Measurements from ENCODE around the gene MZB1. TPM values are rescaled to one million over a fixed set of nuclear protein-coding genes. Genes with fewer than 3 reads are reported as not detected.

Gene MZB1, protein sequence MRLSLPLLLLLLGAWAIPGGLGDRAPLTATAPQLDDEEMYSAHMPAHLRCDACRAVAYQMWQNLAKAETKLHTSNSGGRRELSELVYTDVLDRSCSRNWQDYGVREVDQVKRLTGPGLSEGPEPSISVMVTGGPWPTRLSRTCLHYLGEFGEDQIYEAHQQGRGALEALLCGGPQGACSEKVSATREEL
- total RNA-seq = 1 to 10 TPM; 1.3 to 3.9 TPM
- polyA plus RNA-seq = 1 to 10 TPM in 1 of 2 donors, under 1 TPM in 1; 0.64 to 1.8 TPM
- long read RNA-seq, donor 1 = 0 reads
- long read RNA-seq, donor 2 = 0 reads

DNA sequence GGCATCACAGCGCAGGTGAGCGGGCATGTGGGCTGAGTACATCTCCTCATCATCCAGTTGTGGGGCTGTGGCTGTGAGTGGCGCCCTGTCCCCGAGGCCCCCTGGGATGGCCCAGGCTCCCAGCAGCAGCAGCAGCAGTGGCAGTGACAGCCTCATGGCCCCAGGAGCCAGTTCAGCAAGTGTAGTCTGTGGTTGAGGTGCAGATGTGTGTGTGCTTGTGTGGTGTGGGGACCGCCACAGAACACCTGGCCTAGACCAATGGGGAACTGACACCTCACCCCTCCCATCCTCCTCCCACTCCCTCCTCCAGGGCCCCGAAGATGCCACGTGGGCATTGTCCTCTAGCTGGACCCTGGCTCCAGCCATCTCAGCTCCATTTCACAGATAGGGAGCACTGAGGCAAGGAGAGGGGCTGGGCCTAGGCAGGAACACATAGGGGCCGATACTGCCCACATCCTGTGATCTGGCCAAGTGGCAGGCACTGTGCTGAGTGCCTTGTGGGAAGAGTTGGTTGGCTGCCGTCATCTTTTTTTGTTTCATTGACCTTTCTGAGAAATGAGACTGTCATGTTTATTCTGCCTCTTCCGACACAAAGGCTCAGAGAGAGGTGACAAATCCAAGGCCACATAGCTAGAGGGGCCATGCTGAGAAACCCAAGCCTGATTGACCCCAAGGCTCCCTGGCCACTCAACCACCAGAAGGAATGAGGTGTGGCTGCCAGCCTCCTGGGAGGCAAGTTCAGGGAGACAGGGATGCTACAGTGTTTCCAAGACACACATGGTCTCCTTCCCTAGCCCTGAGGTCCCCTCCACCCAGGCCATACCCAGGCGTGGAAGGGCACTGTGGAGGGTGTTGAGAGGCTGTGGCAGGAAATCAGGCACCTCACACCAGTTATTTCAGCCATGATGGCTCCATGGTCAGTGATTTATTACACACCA lies at the start of gene MZB1:
MZB1 (minus strand) TSS at position 213 of the 938 bp plus-strand sequence; CDS start at position 156, 57 bp downstream.
- Histone ChIP-seq H3K36me3 (ENCODE audit: control insufficient read depth in 1 of 2, insufficient read depth in 2 of 2, low read length in 1 of 2) (no peaks in the 10 kb centered on the region), H3K4me1 (ENCODE audit: control insufficient read depth in 1 of 2, insufficient read depth in 2 of 2, low read length in 2 of 2) (no peaks in the 10 kb centered on the region), H3K9me3 (ENCODE audit: control insufficient read depth, low read length) (no peaks in the 10 kb centered on the region), H3K4me3 (ENCODE audit: low read length in 2 of 2) (no peak within 1 kb of the TSS), H3K27ac (ENCODE audit: low read depth in 1 of 2, low read length in 2 of 2) (no peak within 1 kb of the TSS), H3K27me3 (ENCODE audit: control insufficient read depth in 1 of 2, insufficient read depth in 2 of 2, low read length in 1 of 2) (no peaks in the 10 kb centered on the region)
- intact Hi-C loops (cut with DNase I) = no loop called here
- ATAC-seq (ENCODE audit: low FRiP score) (no peak), DNase-seq (peak; percentile 48 to 75)
- WGBS, 2 donors = 91 to 93% methylated on average over 11 of the region's 11 CpGs

DNA sequence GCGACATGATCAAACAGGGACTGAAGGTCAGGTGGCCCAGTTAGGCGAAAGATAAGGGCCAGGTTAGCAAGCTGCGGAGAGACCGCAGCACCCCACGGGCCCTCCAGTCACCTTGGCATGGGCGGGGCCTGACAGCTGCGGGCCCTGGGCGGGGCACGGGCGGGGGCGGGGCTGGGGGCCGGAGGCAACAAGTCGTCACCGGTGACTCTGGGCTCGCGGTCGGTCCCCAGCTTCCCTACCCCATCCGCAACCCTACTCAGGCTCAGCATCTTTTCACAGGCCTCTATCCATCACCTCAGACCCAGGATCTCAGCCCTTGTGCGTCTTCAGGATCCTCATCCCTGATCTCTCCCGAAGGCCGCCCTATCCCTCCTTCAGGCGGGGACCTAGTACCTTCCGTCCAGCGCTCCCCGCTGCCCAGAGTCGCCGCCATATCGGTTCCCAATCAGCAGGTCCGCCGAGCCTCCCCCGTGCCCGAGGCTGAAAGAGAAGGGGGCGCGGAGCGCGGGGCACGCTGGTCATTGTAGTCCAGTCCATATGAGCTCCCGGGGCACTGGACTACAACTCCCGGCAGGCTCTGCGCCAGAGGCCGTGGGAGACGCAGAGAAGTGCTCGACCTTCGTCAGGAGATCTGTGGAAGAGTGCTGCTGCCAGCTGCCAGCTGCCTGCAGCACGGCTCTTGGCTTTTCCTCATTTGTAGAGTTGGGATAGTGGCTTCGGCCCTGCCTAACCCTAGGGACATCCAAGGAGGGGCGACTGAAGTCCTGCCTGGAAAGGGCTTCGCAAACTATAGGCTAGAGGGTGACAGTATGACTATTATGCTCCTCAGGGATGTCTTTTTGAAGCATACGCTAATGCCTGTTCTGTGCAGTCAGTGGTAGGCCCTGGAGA lies 49.5 kb upstream of the MZB1 start, which contains the start of gene DNAJC18:
DNAJC18 (minus strand) TSS at position 513 of the 891 bp plus-strand sequence; CDS start at position 433, 80 bp downstream.
- Histone ChIP-seq H3K36me3 (ENCODE audit: control insufficient read depth in 1 of 2, insufficient read depth in 2 of 2, low read length in 1 of 2) (peaks cover 0 to 1% of the 10 kb centered on the region in 2 donors), H3K27me3 (ENCODE audit: control insufficient read depth in 1 of 2, insufficient read depth in 2 of 2, low read length in 1 of 2) (no peaks in the 10 kb centered on the region), H3K9me3 (ENCODE audit: control insufficient read depth, low read length) (no peaks in the 10 kb centered on the region), H3K4me1 (ENCODE audit: control insufficient read depth in 1 of 2, insufficient read depth in 2 of 2, low read length in 2 of 2) (peaks cover 0 to 3% of the 10 kb centered on the region in 2 donors), H3K4me3 (ENCODE audit: low read length in 2 of 2) (peak within 1 kb of the TSS; percentile 64 to 85), H3K27ac (ENCODE audit: low read depth in 1 of 2, low read length in 2 of 2) (peak within 1 kb of the TSS; percentile 71 to 92)
- intact Hi-C loops (cut with DNase I) = loop anchor here in 1 of 2 donors (5.0 kb wide), 1 partner anchor 43 kb away; the partner anchor contains the start of gene STING1
- ATAC-seq (ENCODE audit: low FRiP score) (peak; percentile 97), DNase-seq (peak; percentile 97 to 99)
- 2 to 3% methylated on average over 46 to 49 of the region's 49 CpGs for WGBS, 2 donors

DNA sequence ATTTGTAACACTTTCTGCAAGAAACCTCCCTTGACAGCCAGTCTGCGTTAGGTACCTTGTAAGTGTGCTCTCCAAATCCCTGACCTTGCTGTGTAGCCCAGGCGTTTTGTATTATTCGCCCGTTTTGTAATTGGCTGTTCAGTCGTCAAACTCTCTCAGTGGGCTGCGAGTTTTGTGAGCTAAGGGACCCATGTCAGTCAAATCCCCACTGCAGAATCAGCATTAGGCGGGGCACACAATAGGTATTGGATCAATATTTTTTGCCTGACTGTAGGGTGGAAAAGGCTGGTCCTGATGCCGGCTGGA lies 48.9 kb upstream of the MZB1 start:
- peaks cover 0 to 3% of the 10 kb centered on the region in 2 donors for H3K4me1 ChIP-seq (ENCODE audit: control insufficient read depth in 1 of 2, insufficient read depth in 2 of 2, low read length in 2 of 2)
- intact Hi-C loops (cut with DNase I) = loop anchor here in 1 of 2 donors (5.0 kb wide), 1 partner anchor 44 kb away; the partner anchor contains the start of gene STING1
- DNase-seq (no peak), ATAC-seq (ENCODE audit: low FRiP score) (no peak)
- H3K27ac ChIP-seq (ENCODE audit: low read depth in 1 of 2, low read length in 2 of 2) = peak overlapping the region in 1 of 2 donors; percentile 39
- no peaks in the 10 kb centered on the region for H3K27me3 ChIP-seq (ENCODE audit: control insufficient read depth in 1 of 2, insufficient read depth in 2 of 2, low read length in 1 of 2)
- 11 to 15% methylated on average over 8 of the region's 8 CpGs for WGBS, 2 donors
- peaks cover 0 to 2% of the 10 kb centered on the region in 2 donors for H3K36me3 ChIP-seq (ENCODE audit: control insufficient read depth in 1 of 2, insufficient read depth in 2 of 2, low read length in 1 of 2)
- peak overlapping the region; percentile 64 to 85 for H3K4me3 ChIP-seq (ENCODE audit: low read length in 2 of 2)
- H3K9me3 ChIP-seq (ENCODE audit: control insufficient read depth, low read length) = no peaks in the 10 kb centered on the region

DNA sequence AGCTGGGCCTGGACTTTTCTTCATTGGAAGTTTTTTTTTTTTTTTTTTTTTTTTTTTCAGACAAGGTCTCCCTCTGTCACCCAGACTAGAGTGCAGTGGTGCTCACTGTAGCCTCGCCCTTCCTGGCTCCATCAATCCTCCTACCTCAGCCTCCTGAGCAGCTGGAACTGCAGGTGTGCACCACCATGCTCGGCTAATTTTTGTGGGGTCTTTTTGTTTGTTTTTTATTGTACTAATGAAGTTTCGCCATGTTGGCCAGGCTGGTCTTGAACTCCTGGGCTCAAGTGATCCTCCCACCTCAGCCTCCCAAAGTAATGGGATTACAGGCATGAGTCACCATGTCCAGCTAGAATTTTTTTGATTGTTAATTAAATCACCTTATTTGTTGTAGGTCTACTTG lies 46.0 kb upstream of the MZB1 start:
- Histone ChIP-seq H3K9me3 (ENCODE audit: control insufficient read depth, low read length) (no peaks in the 10 kb centered on the region), H3K36me3 (ENCODE audit: control insufficient read depth in 1 of 2, insufficient read depth in 2 of 2, low read length in 1 of 2) (peaks cover 0 to 2% of the 10 kb centered on the region in 2 donors), H3K27ac (ENCODE audit: low read depth in 1 of 2, low read length in 2 of 2) (no peak overlapping the region), H3K4me3 (ENCODE audit: low read length in 2 of 2) (no peak overlapping the region), H3K27me3 (ENCODE audit: control insufficient read depth in 1 of 2, insufficient read depth in 2 of 2, low read length in 1 of 2) (no peaks in the 10 kb centered on the region), H3K4me1 (ENCODE audit: control insufficient read depth in 1 of 2, insufficient read depth in 2 of 2, low read length in 2 of 2) (peaks cover 0 to 3% of the 10 kb centered on the region in 2 donors)
- WGBS, 2 donors = 96 to 97% methylated on average over 3 of the region's 3 CpGs
- intact Hi-C loops (cut with DNase I) = loop anchor here in 1 of 2 donors (5.0 kb wide), 1 partner anchor 47 kb away; the partner anchor contains the start of gene STING1
- ATAC-seq (ENCODE audit: low FRiP score) (no peak), DNase-seq (no peak)

DNA sequence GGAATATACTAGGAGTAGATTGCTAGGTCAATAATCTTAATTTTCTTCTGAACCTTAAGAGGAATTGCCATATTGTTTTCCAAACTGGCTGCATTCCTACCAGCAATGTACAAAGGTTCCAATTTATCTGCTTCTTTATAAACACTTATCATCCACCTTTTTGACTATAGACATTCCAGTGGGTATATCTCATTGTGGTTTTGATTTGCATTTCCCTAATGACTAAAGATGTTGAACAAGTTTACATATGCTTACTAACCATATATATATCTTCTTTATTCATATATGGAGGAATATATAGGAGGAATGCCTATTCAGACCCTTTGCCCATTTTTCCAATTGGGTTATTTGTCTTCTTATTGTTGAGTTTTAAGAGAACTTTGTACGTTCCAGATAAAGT lies 42.0 kb upstream of the MZB1 start:
- no peaks in the 10 kb centered on the region for H3K4me1 ChIP-seq (ENCODE audit: control insufficient read depth in 1 of 2, insufficient read depth in 2 of 2, low read length in 2 of 2)
- 44 to 59% methylated on average over 1 of the region's 1 CpG for WGBS, 2 donors
- no peak for ATAC-seq (ENCODE audit: low FRiP score)
- no peaks in the 10 kb centered on the region for H3K27me3 ChIP-seq (ENCODE audit: control insufficient read depth in 1 of 2, insufficient read depth in 2 of 2, low read length in 1 of 2)
- no peak overlapping the region for H3K27ac ChIP-seq (ENCODE audit: low read depth in 1 of 2, low read length in 2 of 2)
- H3K9me3 ChIP-seq (ENCODE audit: control insufficient read depth, low read length) = no peaks in the 10 kb centered on the region
- no peak overlapping the region for H3K4me3 ChIP-seq (ENCODE audit: low read length in 2 of 2)
- no peak for DNase-seq
- peaks cover 0 to 2% of the 10 kb centered on the region in 2 donors for H3K36me3 ChIP-seq (ENCODE audit: control insufficient read depth in 1 of 2, insufficient read depth in 2 of 2, low read length in 1 of 2)
- intact Hi-C loops (cut with DNase I) = no loop called here

DNA sequence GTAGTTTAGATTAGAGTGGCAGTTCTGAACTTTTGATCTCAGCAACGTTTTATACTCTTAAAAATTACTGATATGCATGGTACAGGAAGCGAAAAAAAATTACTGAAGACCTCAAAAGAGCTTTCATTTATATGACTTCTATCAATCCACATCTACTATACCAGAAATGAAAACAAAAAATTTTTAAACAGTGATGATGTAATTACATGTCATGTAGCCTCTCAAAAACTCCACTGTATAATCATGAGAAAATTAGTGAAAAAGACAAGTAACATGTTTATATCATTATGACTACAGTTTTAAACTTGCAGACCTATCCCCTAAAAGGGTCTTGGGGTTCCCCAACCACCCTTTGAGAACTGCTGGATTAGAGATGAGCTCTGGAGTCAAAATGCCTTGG lies 40.3 kb upstream of the MZB1 start:
- no peak for DNase-seq
- no peak overlapping the region for H3K4me3 ChIP-seq (ENCODE audit: low read length in 2 of 2)
- no peak overlapping the region for H3K27ac ChIP-seq (ENCODE audit: low read depth in 1 of 2, low read length in 2 of 2)
- no peaks in the 10 kb centered on the region for H3K9me3 ChIP-seq (ENCODE audit: control insufficient read depth, low read length)
- intact Hi-C loops (cut with DNase I) = no loop called here
- peaks cover 0 to 2% of the 10 kb centered on the region in 2 donors for H3K36me3 ChIP-seq (ENCODE audit: control insufficient read depth in 1 of 2, insufficient read depth in 2 of 2, low read length in 1 of 2)
- no peak for ATAC-seq (ENCODE audit: low FRiP score)
- H3K27me3 ChIP-seq (ENCODE audit: control insufficient read depth in 1 of 2, insufficient read depth in 2 of 2, low read length in 1 of 2) = no peaks in the 10 kb centered on the region
- WGBS, 2 donors = 81 to 82% methylated on average over 2 of the region's 2 CpGs
- H3K4me1 ChIP-seq (ENCODE audit: control insufficient read depth in 1 of 2, insufficient read depth in 2 of 2, low read length in 2 of 2) = no peaks in the 10 kb centered on the region

DNA sequence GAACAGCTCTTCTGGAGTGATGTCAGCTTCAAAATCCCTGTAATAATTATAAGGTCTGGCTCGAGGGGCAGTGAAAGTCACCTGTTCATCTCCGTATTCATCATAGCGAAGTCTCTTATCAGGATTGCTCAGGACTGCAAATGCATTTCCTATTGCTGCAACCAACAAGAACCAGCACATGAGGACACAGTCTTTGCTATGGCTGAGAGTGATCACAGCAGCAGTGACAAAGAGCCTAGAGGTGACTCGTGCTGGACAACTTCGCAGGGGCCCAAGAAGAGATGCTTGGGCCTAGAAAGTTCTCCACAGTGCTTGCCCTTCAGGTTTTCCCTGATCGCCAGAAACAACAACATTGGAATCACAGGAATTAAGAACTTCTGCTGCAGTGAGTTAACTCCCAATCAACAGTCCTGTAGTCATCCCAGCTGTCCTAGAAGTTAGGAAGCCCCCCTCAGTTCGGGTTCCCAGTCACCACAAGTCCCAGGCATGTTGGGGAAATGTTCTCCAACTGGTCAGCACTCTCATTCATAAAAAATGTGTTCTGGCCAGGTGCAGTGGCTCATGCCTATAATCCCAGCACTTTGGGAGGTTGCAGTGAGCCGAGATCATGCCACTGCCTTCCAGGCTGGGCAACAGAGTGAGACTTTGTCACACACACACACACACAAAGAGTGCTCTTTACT lies 36.6 kb upstream of the MZB1 start:
- Histone ChIP-seq H3K27me3 (ENCODE audit: control insufficient read depth in 1 of 2, insufficient read depth in 2 of 2, low read length in 1 of 2) (no peaks in the 10 kb centered on the region), H3K36me3 (ENCODE audit: control insufficient read depth in 1 of 2, insufficient read depth in 2 of 2, low read length in 1 of 2) (peaks cover 4% of the 10 kb centered on the region in 2 donors), H3K4me1 (ENCODE audit: control insufficient read depth in 1 of 2, insufficient read depth in 2 of 2, low read length in 2 of 2) (no peaks in the 10 kb centered on the region), H3K4me3 (ENCODE audit: low read length in 2 of 2) (no peak overlapping the region), H3K27ac (ENCODE audit: low read depth in 1 of 2, low read length in 2 of 2) (peak overlapping the region in 1 of 2 donors; percentile 42), H3K9me3 (ENCODE audit: control insufficient read depth, low read length) (no peaks in the 10 kb centered on the region)
- intact Hi-C loops (cut with DNase I) = no loop called here
- no peak for ATAC-seq (ENCODE audit: low FRiP score)
- WGBS, 2 donors = 56 to 58% methylated on average over 8 of the region's 8 CpGs
- no peak for DNase-seq
